A549 (cell line): ENCODE results near the gene RAB13.
"Not testable (repeated sequence)": the region's sequence is repeated elsewhere in the genome, so short reads cannot be mapped to it uniquely, and the experiment has no call there.

Experiments
- CEBPB ChIP-seq, 2 experiments: fragments of >200 bp in 1 of 2; sonication (Bioruptor Twin) in 1 of 2; formaldehyde crosslinking in 1 of 2; IDR thresholded peaks; 2 replicates each; pipeline ENCODE4 v1.6.1; 2012 to 2016
- CHD4 ChIP-seq: fragments of 200-600 bp; sonication (generic); IDR thresholded peaks from 2 replicates; pipeline ENCODE4 v1.6.1; 2016; ENCODE audit warnings: antibody characterized with exemption, mild to moderate bottlenecking, borderline replicate concordance
- CTCF ChIP-seq: fragments of >200 bp; sonication (Bioruptor Twin); formaldehyde crosslinking; IDR thresholded peaks from 3 replicates; pipeline ENCODE4 v1.5.1; 2016
- EHF ChIP-seq: fragments of 250-450 bp; sonication (Bioruptor Pico); IDR thresholded peaks from 2 replicates; pipeline ENCODE4 v1.5.0; 2020; ENCODE audit warnings: mild to moderate bottlenecking
- ELK1 ChIP-seq: fragments of 150-350 bp; IDR thresholded peaks from 2 replicates; pipeline ENCODE4 v1.6.1; 2014; ENCODE audit warnings: low read depth, mild to moderate bottlenecking, low read length
- MAX ChIP-seq: IDR thresholded peaks from 2 replicates; pipeline ENCODE4 v1.6.1; 2012
- NR3C1 ChIP-seq: fragments of >200 bp; sonication (Bioruptor Twin); formaldehyde crosslinking; IDR thresholded peaks from 3 replicates; pipeline ENCODE4 v1.6.1; 2017
- PBX3 ChIP-seq: IDR thresholded peaks from 2 replicates; pipeline ENCODE4 v1.6.1; 2012
- POLR2A ChIP-seq: IDR thresholded peaks from 2 replicates; pipeline ENCODE4 v1.6.1; 2012; ENCODE audit warnings: mild to moderate bottlenecking, low read length
- RFX5 ChIP-seq: fragments of 450-650 bp; IDR thresholded peaks from 2 replicates; pipeline ENCODE4 v1.7.1; 2014; ENCODE audit warnings: antibody characterized with exemption, mild to moderate bottlenecking, moderate library complexity
- SREBF2 ChIP-seq: fragments of 450-650 bp; IDR thresholded peaks from 2 replicates; pipeline ENCODE4 v1.6.1; 2014; ENCODE audit warnings: mild to moderate bottlenecking, moderate library complexity

GRCh38 chr1:154012543-154012942 lies 26.4 kb upstream of the RAB13 start:
- TF ChIP-seq POLR2A; CTCF; CEBPB (IDR thresholded peaks at IDR 0.05); SREBF2; RFX5; ELK1; CHD4; EHF (CRISPR knock-in tag); PBX3; NR3C1; MAX: not testable (repeated sequence)
